Astrocyte of the cerebellum (primary cell): ENCODE results near the gene JPT1.
A peak's percentile ranks its signal among the peaks of the same experiment; 100 is the strongest.

Experiments
- DNase-seq: peaks from one replicate; pipeline ENCODE4 v3.0.0-alpha.2; 2011; ENCODE audit warnings: low read depth
- H3K4me3 ChIP-seq: 2 replicates; pipeline ENCODE4 v1.5.1; 2011; ENCODE audit warnings: mild to moderate bottlenecking, low read depth, low read length, moderate library complexity
- in situ Hi-C: cut with HindIII; loops from 2 replicates; pipeline ENCODE4 v1.10.0; 2017; ENCODE audit warnings: low sequenced_read_pairs
- TF ChIP-seq, protein P1 (sequence below): IDR thresholded peaks from 2 replicates; pipeline ENCODE4 v1.5.1; 2012; ENCODE audit warnings: low read length, low read depth, moderate library complexity, mild to moderate bottlenecking; ENCODE audit errors: missing control alignments

The JPT1 gene

DNA sequence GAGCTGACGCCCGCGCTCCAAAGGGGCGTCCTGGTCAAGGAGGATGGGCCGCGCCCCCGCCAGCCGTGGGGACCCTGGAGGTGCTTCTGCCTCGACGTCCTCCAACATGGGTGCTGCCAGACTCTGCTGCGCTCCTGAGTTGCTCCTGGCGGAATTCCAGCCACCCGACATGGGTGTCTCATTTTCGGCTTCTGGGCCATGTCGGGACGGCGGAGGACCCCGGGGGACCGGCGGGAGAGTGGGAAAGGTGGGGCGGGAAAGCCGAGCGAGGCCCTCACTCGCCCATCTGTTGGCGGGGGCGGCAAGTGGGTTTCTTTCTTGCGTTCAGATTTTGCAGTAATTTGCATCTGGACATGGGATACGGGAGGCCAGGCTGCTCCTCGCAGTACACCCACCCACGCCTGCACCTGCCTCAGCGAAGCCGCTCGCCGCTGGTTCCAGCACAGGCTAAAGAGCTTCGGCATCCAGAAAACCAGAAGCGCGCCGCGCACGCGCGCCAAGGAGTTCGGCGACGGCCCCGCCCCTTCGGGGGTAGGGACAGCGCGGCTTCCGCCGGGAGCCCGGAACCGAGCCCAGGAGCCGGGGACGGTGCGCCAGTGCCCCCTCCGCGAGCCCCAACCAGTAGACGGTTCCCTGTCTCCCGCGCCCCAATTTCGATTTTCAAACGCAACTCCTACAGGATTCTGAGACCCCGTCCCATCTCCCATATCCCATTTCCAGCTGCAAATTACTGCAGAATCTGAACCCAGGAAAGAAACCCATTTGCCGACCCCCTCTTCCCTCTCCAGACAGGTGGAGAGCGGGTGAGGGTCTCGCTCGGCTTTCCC, 44.7 kb downstream of the JPT1 start, which contains the start of gene ARMC7:
ARMC7 (plus strand) TSS at position 563 of the 827 bp plus-strand sequence. CDS start 320 bp downstream, outside the sequence.
- in situ Hi-C loops: no loop called here
- TF ChIP-seq, protein P1, sequence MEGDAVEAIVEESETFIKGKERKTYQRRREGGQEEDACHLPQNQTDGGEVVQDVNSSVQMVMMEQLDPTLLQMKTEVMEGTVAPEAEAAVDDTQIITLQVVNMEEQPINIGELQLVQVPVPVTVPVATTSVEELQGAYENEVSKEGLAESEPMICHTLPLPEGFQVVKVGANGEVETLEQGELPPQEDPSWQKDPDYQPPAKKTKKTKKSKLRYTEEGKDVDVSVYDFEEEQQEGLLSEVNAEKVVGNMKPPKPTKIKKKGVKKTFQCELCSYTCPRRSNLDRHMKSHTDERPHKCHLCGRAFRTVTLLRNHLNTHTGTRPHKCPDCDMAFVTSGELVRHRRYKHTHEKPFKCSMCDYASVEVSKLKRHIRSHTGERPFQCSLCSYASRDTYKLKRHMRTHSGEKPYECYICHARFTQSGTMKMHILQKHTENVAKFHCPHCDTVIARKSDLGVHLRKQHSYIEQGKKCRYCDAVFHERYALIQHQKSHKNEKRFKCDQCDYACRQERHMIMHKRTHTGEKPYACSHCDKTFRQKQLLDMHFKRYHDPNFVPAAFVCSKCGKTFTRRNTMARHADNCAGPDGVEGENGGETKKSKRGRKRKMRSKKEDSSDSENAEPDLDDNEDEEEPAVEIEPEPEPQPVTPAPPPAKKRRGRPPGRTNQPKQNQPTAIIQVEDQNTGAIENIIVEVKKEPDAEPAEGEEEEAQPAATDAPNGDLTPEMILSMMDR: no peak
- no peak for DNase-seq
- H3K4me3 ChIP-seq: peak within 1 kb of the TSS; percentile 80

DNA sequence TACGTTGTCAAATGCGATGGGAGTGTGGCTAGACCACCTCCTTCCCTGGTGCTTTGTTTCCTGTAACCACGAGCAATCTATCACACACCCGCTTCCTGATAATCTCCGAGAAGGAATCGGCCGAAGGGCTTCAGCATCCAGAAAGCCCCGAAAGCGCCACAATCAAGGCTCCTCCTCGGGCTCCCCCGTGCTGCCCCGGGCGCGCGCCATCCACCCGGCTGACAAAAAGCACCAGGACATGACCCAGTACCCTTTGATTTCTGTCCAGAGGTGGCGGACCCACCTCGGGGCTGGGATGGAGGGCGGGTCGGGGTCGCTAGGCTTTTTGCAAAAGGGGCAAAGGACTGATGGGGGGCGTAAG, 45.3 kb downstream of the JPT1 start:
- in situ Hi-C loops: no loop called here
- no peak for DNase-seq
- TF ChIP-seq, protein P1: no peak
- peak overlapping the region; percentile 80 for H3K4me3 ChIP-seq

DNA sequence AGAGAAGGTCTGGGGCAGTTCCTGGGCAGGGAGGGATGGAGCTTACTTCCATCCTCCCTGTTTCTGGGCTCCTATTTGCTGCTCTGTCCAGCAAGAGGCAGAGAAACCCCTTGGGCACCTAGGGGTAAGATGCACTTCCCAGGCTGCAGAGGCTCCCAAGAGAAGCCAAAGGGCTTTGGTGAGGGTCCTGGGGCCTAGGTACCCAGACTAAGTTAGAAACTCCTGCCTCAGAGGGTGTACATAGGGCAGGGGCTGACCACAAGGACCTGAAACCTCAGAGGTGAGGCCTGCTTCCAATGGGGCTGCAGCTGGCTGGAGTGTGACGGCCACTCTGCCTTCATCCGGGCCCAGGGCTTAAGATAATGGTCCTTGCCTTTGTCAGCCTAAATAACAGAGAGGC, 46.1 kb downstream of the JPT1 start:
- no peak overlapping the region for H3K4me3 ChIP-seq
- TF ChIP-seq, protein P1: no peak
- in situ Hi-C loops: no loop called here
- no peak for DNase-seq

GRCh38 chr17:75105126-75106080, 48.9 kb downstream of the JPT1 start:
- no peak for DNase-seq
- H3K4me3 ChIP-seq: no peak overlapping the region
- in situ Hi-C loops: no loop called here
- TF ChIP-seq, protein P1: peak; percentile 92

- DNase-seq: no peak
- no peak overlapping the region for H3K4me3 ChIP-seq
- in situ Hi-C loops: no loop called here
- TF ChIP-seq, protein P1: no peak
Observed at GRCh38 chr17:75103601-75104554, 50.4 kb downstream of the JPT1 start.
